OCI-LY7 (cell line): ENCODE results near the gene KAZN. TPM values are rescaled to one million over a fixed set of nuclear protein-coding genes. Genes with fewer than 3 reads are reported as not detected.

ENCODE experiments used
- BruUV-seq: library from RNA; stranded (reverse); fragments of 400-500 nt; replicated peaks from 2 replicates; lab custom pipeline; 2021; lab: Mats Ljungman, UMichigan
- CTCF ChIA-PET: fragments of 300-600 bp; sonication (Branson Sonifier 250); formaldehyde crosslinking; loops from one replicate; lab custom pipeline; 2022; ENCODE audit warnings: antibody characterized with exemption; ENCODE audit not compliant: unreplicated experiment; lab: Charles Lee
- POLR2A ChIA-PET: fragments of 300-600 bp; sonication (Branson Sonifier 250); formaldehyde crosslinking; loops from one replicate; lab custom pipeline; 2022; ENCODE audit warnings: antibody characterized with exemption; lab: Charles Lee
- DNase-seq: peaks from one replicate; pipeline ENCODE4 v3.0.0-alpha.2; 2015; ENCODE audit warnings: low spot score
- H2AFZ ChIP-seq: fragments of 200-600 bp; sonication (generic), shearing (Covaris generic); 2 replicates; pipeline ENCODE4 v1.6.1; 2014; ENCODE audit warnings: mild to moderate bottlenecking, antibody characterized with exemption, low read length, moderate library complexity
- H3K27ac ChIP-seq: fragments of 200-600 bp; sonication (generic); 2 replicates; pipeline ENCODE4 v1.5.1; 2014; ENCODE audit warnings: mixed run types, low read depth, mild to moderate bottlenecking, moderate library complexity, low read length, inconsistent platforms; ENCODE audit not compliant: poor library complexity, severe bottlenecking
- H3K36me3 ChIP-seq: fragments of 200-600 bp; sonication (generic); 2 replicates; pipeline ENCODE4 v1.6.1; 2014; ENCODE audit warnings: mild to moderate bottlenecking, antibody characterized with exemption, low read length, moderate library complexity, mixed read lengths; ENCODE audit not compliant: insufficient read depth
- H3K4me1 ChIP-seq: fragments of 200-600 bp; sonication (generic); 2 replicates; pipeline ENCODE4 v1.5.1; 2014; ENCODE audit warnings: mild to moderate bottlenecking, low read length; ENCODE audit not compliant: insufficient read depth, poor library complexity, severe bottlenecking
- H3K4me2 ChIP-seq: fragments of 200-600 bp; sonication (generic); 2 replicates; pipeline ENCODE4 v1.6.1; 2014; ENCODE audit warnings: mild to moderate bottlenecking, low read length
- H3K4me3 ChIP-seq: fragments of 200-600 bp; sonication (generic); 2 replicates; pipeline ENCODE4 v1.5.1; 2014; ENCODE audit warnings: mild to moderate bottlenecking, low read depth, low read length; ENCODE audit not compliant: poor library complexity, severe bottlenecking
- H3K79me2 ChIP-seq: fragments of 200-600 bp; sonication (generic); 2 replicates; pipeline ENCODE4 v1.6.1; 2016; ENCODE audit warnings: low read depth, mild to moderate bottlenecking, low read length, moderate library complexity, mixed read lengths; ENCODE audit not compliant: insufficient read depth
- H3K9me2 ChIP-seq: fragments of 200-600 bp; sonication (generic); 2 replicates; pipeline ENCODE4 v1.6.1; 2016; ENCODE audit warnings: mild to moderate bottlenecking, low read length, mixed read lengths; ENCODE audit not compliant: insufficient read depth
- H3K9me3 ChIP-seq: fragments of 200-600 bp; sonication (generic); 2 replicates; pipeline ENCODE4 v1.6.1; 2014; ENCODE audit warnings: mild to moderate bottlenecking, mixed run types, low read length, mixed read lengths
- H4K20me1 ChIP-seq: fragments of 200-600 bp; sonication (generic); 2 replicates; pipeline ENCODE4 v1.6.1; 2014; ENCODE audit warnings: mild to moderate bottlenecking, antibody characterized with exemption, low read length, moderate library complexity, mixed read lengths; ENCODE audit not compliant: insufficient read depth
- CTCF ChIP-seq: fragments of 200-600 bp; sonication (generic); conservative IDR thresholded peaks from 2 replicates; pipeline ENCODE4 v1.5.1; 2014; ENCODE audit warnings: mild to moderate bottlenecking, antibody characterized with exemption, low read length, moderate library complexity, mixed read lengths
- EZH2phosphoT487 ChIP-seq: fragments of 200-600 bp; sonication (generic); IDR thresholded peaks from 2 replicates; pipeline ENCODE4 v1.6.1; 2018; ENCODE audit warnings: low read depth, borderline replicate concordance, mild to moderate bottlenecking, mixed run types, antibody characterized with exemption, low read length, moderate library complexity, mixed read lengths
- intact Hi-C: fragments of 100-400 bp; cut with micrococcal nuclease; formaldehyde crosslinking; loops from one replicate; pipeline ENCODE4 v1.10.0; 2022; ENCODE audit not compliant: unreplicated experiment
- total RNA-seq, 2 experiments: library from RNA; depleted of rRNA in 1 of 2; stranded (reverse); fragments of >200 nt in 1 of 2; shearing (Covaris generic) in 1 of 2; gene quantifications; 2 replicates each; pipeline ENCODE4 v1.2.3, GENCODE V29; 2014 to 2022

Gene KAZN
- total RNA-seq, 2 experiments from 2014 or later = 0.40 to 2.4 TPM

DNA sequence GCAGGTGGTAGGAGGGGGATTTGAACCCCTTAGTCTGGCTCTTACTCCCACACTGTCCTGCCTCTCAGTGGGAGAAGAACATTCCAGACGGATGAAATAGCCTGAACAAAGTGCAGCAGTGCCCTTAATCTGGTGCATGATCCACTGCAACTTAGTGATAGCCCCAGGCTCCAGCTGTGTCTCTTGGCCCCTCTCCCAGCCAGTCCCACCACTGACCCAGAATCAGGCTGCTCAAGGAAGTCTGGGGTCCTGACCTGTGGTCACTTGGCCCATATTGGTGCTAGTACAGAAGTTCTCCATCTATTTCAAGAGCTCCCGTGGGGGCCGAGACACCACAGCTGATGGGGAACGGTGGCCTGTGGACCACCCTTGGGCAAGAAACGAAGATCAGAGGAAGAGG, 255.0 kb downstream of the KAZN start:
- H3K79me2 ChIP-seq = no peaks in the 10 kb centered on the region
- DNase-seq = no peak
- H3K36me3 ChIP-seq = no peaks in the 10 kb centered on the region
- H3K4me3 ChIP-seq = no peak overlapping the region
- H2AFZ ChIP-seq = no peak overlapping the region
- no TSS peak for BruUV-seq
- H3K4me1 ChIP-seq = no peaks in the 10 kb centered on the region
- TF ChIP-seq CTCF (no peak), EZH2phosphoT487 (no peak)
- no peak overlapping the region for H3K4me2 ChIP-seq
- ChIA-PET POLR2A (no interaction called here), CTCF (no interaction called here)
- no peak overlapping the region for H3K27ac ChIP-seq
- no peaks in the 10 kb centered on the region for H3K9me3 ChIP-seq
- intact Hi-C loops = loop anchor here (5.0 kb wide), 1 partner anchor 741 kb away; no protein-coding TSS in a partner anchor
- no peaks in the 10 kb centered on the region for H3K9me2 ChIP-seq
- H4K20me1 ChIP-seq = no peaks in the 10 kb centered on the region

GRCh38 chr1:14855268-14855667, 256.8 kb downstream of the KAZN start:
- H3K4me3 ChIP-seq = no peak overlapping the region
- no peaks in the 10 kb centered on the region for H3K9me3 ChIP-seq
- intact Hi-C loops = no loop called here
- no peaks in the 10 kb centered on the region for H3K79me2 ChIP-seq
- no TSS peak for BruUV-seq
- no peaks in the 10 kb centered on the region for H3K36me3 ChIP-seq
- no peak for TF ChIP-seq CTCF
- no peak for TF ChIP-seq EZH2phosphoT487
- H2AFZ ChIP-seq = no peak overlapping the region
- H3K27ac ChIP-seq = no peak overlapping the region
- H4K20me1 ChIP-seq = no peaks in the 10 kb centered on the region
- H3K9me2 ChIP-seq = no peaks in the 10 kb centered on the region
- CTCF ChIA-PET = no interaction called here
- no peak for DNase-seq
- POLR2A ChIA-PET = no interaction called here
- H3K4me1 ChIP-seq = no peaks in the 10 kb centered on the region
- H3K4me2 ChIP-seq = no peak overlapping the region

- BruUV-seq = no TSS peak
- CTCF ChIA-PET = no interaction called here
- DNase-seq = no peak
- H3K9me3 ChIP-seq = no peaks in the 10 kb centered on the region
- H3K79me2 ChIP-seq = no peaks in the 10 kb centered on the region
- no peaks in the 10 kb centered on the region for H3K9me2 ChIP-seq
- no peak overlapping the region for H3K27ac ChIP-seq
- H3K4me3 ChIP-seq = no peak overlapping the region
- H3K36me3 ChIP-seq = no peaks in the 10 kb centered on the region
- intact Hi-C loops = no loop called here
- POLR2A ChIA-PET = no interaction called here
- H3K4me1 ChIP-seq = no peaks in the 10 kb centered on the region
- H2AFZ ChIP-seq = no peak overlapping the region
- TF ChIP-seq CTCF (no peak), EZH2phosphoT487 (no peak)
- H4K20me1 ChIP-seq = no peaks in the 10 kb centered on the region
- H3K4me2 ChIP-seq = no peak overlapping the region
These were observed 257.3 kb downstream of the KAZN start for GRCh38 chr1:14855801-14856200.
